Measurements from ENCODE around the gene BATF3.

BATF3 gene

DNA sequence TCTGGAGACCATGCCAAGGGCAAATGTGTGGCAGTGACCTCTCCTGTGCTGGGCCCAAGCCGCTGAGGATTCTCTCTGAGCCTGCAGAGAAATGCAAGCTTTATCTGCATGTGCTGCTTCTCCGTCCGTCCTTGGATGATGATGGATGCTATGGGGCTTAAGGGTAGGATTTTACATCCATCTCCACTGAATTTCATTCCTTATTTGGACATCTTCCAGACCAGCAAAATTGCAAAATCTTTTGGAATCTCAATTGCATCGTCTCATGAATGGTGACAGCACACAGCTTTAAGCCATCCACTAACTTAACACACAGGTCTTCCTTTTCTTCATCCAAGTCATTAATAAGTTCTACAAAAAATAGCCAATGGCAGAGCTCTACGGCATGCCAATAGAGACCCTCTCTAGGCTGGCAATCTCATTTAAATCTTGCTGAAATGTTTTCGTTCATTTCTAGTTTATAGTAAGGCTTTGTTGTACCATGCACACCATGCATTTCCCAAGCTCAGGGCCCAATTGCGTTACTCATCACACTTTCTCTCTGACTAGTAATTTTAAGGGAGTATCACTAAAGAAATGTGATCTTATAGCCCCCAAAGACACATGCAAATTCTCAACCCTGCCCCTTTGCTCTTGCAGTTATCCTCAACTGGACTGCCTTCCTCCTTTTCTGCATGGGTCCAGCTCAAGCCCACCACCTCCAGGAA, 11.1 kb downstream of the BATF3 start:
- Histone ChIP-seq H3K27me3 (ENCODE audit: control insufficient read depth, insufficient read depth, low read length) (peaks cover 4% of the 10 kb centered on the region), H3K36me3 (ENCODE audit: control insufficient read depth, insufficient read depth, low read length) (no peaks in the 10 kb centered on the region), H3K4me3 (ENCODE audit: low read length) (no peak overlapping the region), H3K9me3 (ENCODE audit: control insufficient read depth, low read length) (no peaks in the 10 kb centered on the region), H3K4me1 (ENCODE audit: control insufficient read depth, insufficient read depth, low read length) (no peaks in the 10 kb centered on the region), H3K9ac (ENCODE audit: low read length) (no peak overlapping the region)

DNA sequence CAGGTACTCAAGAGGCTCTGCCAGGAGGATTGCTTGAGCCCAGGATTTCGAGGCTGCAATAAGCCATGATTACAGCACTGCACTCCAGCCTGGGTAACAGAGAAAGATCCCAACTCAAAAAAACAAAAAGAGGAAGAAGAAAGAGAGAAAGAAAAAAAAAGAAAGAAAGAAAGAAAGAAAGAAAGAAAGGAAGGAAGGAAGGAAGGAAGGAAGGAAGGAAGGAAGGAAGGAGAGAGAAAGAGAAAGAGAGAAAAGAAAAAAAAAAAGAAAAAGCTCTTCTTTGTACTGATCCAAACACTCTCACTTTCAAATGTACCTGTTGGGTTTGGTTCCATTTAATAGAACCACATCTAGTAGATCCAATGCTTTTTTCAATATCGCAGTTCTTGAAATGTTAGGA, 11.8 kb downstream of the BATF3 start:
- H3K4me3 ChIP-seq (ENCODE audit: low read length): no peak overlapping the region

DNA sequence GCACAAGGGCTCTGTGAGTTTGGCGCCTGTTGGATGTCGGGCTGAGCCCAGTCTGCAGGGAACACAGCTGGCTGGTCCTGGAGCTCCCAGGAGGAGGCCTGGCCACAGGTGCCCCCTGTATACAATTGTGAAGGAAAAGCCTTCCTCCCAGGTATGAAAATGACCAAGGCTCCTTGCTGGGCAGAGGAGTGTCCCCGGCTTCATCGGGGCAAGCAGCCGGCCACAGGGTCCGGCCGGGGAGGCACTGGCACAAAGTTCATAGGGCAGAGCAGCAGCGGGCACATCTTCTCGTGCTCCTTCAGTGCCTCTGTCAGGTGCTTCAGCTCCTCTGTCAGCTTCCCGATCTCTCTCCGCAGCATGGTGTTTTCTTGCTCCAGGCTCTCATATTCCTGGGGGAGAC, 13.0 kb downstream of the BATF3 start:
- peaks cover 4% of the 10 kb centered on the region for H3K27me3 ChIP-seq (ENCODE audit: control insufficient read depth, insufficient read depth, low read length)
- no peaks in the 10 kb centered on the region for H3K36me3 ChIP-seq (ENCODE audit: control insufficient read depth, insufficient read depth, low read length)
- H3K4me1 ChIP-seq (ENCODE audit: control insufficient read depth, insufficient read depth, low read length): no peaks in the 10 kb centered on the region
- no peak overlapping the region for H3K9ac ChIP-seq (ENCODE audit: low read length)
- H3K4me3 ChIP-seq (ENCODE audit: low read length): no peak overlapping the region
- H3K9me3 ChIP-seq (ENCODE audit: control insufficient read depth, low read length): no peaks in the 10 kb centered on the region

More for the DNA sequence above, 11.8 kb downstream of the BATF3 start:
- Histone ChIP-seq H3K9me3 (ENCODE audit: control insufficient read depth, low read length) (no peaks in the 10 kb centered on the region), H3K27me3 (ENCODE audit: control insufficient read depth, insufficient read depth, low read length) (peaks cover 4% of the 10 kb centered on the region), H3K4me1 (ENCODE audit: control insufficient read depth, insufficient read depth, low read length) (no peaks in the 10 kb centered on the region), H3K9ac (ENCODE audit: low read length) (no peak overlapping the region), H3K36me3 (ENCODE audit: control insufficient read depth, insufficient read depth, low read length) (no peaks in the 10 kb centered on the region)

DNA sequence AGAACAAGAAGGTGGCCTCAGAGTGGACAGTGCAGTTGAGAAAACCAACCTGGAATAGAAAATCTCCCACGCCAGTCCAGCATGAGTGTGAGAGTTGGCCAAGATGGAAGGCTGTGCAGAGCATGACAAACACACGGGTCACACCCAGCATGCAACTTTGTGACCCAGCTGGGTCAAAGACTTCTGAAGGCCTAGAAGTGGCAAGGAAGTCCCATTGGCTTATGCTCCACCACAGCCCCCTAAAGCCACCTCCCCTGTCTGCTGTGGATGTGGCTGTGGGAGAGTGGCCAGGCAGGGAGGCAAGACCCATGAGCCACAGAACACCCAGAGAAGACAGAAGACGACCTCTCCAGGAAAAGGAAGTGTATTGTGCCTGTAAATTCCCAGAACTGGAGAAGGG, 13.6 kb downstream of the BATF3 start:
- peaks cover 4% of the 10 kb centered on the region for H3K27me3 ChIP-seq (ENCODE audit: control insufficient read depth, insufficient read depth, low read length)
- H3K9ac ChIP-seq (ENCODE audit: low read length): no peak overlapping the region
- no peaks in the 10 kb centered on the region for H3K9me3 ChIP-seq (ENCODE audit: control insufficient read depth, low read length)

DNA sequence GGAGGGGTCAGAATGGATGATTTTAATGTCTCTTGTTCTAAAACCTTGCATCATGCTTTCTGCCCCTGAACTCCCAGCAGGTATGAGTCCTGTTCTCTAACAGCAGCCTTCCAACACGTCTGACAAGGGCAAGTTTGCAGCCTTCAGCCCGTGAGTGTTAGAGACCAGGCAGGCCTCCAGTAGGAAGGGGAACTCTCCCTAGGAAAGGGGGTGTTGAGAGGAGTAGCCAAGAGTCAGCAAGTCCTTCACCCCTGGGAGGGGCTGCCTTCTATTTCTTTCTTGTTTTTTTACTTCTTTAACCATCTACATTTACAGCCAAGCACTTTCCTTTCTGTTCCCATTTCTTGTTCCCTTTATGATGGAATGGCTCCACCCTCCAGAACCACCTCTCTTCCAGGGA, 14.2 kb downstream of the BATF3 start:
- H3K4me1 ChIP-seq (ENCODE audit: control insufficient read depth, insufficient read depth, low read length): no peaks in the 10 kb centered on the region
- H3K4me3 ChIP-seq (ENCODE audit: low read length): no peak overlapping the region
- no peaks in the 10 kb centered on the region for H3K9me3 ChIP-seq (ENCODE audit: control insufficient read depth, low read length)
- peaks cover 4% of the 10 kb centered on the region for H3K27me3 ChIP-seq (ENCODE audit: control insufficient read depth, insufficient read depth, low read length)
- no peaks in the 10 kb centered on the region for H3K36me3 ChIP-seq (ENCODE audit: control insufficient read depth, insufficient read depth, low read length)
- H3K9ac ChIP-seq (ENCODE audit: low read length): no peak overlapping the region

More for the DNA sequence above, 13.6 kb downstream of the BATF3 start:
- Histone ChIP-seq H3K4me3 (ENCODE audit: low read length) (no peak overlapping the region), H3K4me1 (ENCODE audit: control insufficient read depth, insufficient read depth, low read length) (no peaks in the 10 kb centered on the region), H3K36me3 (ENCODE audit: control insufficient read depth, insufficient read depth, low read length) (no peaks in the 10 kb centered on the region)

DNA sequence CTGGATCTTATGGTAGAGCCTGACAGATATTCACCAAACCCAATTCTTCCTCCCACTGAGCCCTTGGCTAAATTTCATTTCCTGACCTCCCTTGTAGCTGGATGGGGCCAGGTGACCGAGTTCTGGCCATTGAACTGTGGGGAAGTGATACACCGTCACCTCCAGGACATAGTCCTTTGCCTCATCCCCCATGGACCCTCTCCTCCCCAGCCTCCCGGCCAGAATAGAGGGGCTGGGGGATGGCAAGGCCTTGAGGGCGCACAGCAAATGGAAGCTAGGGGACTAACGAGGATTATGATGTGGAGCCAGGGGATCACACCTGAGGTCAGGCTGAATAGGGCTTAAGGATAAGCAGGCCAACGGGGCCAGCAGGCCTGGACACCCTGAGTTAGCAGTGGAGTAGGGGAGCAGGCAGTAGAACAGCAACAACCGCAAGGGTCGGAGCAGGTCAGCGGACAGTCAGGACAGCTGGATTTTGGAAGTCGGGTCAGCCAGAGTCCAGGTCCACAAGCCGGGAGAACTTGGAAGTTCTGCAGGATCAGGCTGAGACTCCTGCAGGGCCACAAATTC, 15.0 kb downstream of the BATF3 start:
- Histone ChIP-seq H3K9me3 (ENCODE audit: control insufficient read depth, low read length) (no peaks in the 10 kb centered on the region), H3K4me1 (ENCODE audit: control insufficient read depth, insufficient read depth, low read length) (no peaks in the 10 kb centered on the region), H3K4me3 (ENCODE audit: low read length) (no peak overlapping the region), H3K27me3 (ENCODE audit: control insufficient read depth, insufficient read depth, low read length) (peaks cover 4% of the 10 kb centered on the region), H3K9ac (ENCODE audit: low read length) (no peak overlapping the region), H3K36me3 (ENCODE audit: control insufficient read depth, insufficient read depth, low read length) (no peaks in the 10 kb centered on the region)

DNA sequence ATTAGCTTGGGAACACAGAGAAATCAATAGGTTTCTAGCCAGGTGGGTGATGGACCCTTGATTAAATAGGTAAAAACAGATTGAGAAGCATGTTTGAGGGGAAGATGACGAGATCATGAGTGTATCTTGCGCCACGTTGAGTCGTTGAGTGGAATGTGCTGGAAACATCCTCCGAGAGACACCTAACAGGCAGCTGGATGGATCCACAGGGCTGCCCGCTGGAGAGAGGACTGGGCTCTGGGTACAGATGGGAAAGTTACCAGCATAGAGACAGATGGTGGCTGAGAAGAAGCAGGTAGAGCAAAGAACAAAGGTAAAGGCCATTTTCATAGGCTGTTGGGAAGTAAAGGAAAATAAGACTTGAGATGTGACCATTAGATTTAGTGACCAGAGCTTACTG, 15.6 kb downstream of the BATF3 start:
- Histone ChIP-seq H3K9me3 (ENCODE audit: control insufficient read depth, low read length) (no peaks in the 10 kb centered on the region), H3K36me3 (ENCODE audit: control insufficient read depth, insufficient read depth, low read length) (no peaks in the 10 kb centered on the region), H3K27me3 (ENCODE audit: control insufficient read depth, insufficient read depth, low read length) (no peaks in the 10 kb centered on the region), H3K9ac (ENCODE audit: low read length) (no peak overlapping the region), H3K4me1 (ENCODE audit: control insufficient read depth, insufficient read depth, low read length) (no peaks in the 10 kb centered on the region), H3K4me3 (ENCODE audit: low read length) (no peak overlapping the region)

DNA sequence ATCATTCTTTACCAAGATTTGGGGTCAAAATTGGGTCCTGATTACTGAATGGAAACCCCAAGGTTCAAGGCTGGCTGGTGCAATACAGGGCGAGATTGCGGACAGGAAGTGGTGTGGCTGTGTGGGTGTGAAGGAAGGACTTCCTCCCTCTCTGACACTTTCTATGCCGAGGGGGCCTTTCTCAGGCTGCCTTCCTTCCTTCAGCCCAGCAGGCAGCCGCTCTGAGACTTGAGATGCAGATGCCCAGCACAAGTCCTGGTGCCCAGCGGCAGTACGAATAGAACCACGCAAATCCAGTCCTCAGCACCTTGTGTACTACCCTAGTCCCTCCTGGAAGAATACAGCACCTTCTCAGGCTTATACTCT, 16.3 kb downstream of the BATF3 start:
- Histone ChIP-seq H3K4me3 (ENCODE audit: low read length) (no peak overlapping the region), H3K4me1 (ENCODE audit: control insufficient read depth, insufficient read depth, low read length) (no peaks in the 10 kb centered on the region), H3K27me3 (ENCODE audit: control insufficient read depth, insufficient read depth, low read length) (no peaks in the 10 kb centered on the region), H3K9me3 (ENCODE audit: control insufficient read depth, low read length) (no peaks in the 10 kb centered on the region), H3K36me3 (ENCODE audit: control insufficient read depth, insufficient read depth, low read length) (no peaks in the 10 kb centered on the region), H3K9ac (ENCODE audit: low read length) (no peak overlapping the region)

DNA sequence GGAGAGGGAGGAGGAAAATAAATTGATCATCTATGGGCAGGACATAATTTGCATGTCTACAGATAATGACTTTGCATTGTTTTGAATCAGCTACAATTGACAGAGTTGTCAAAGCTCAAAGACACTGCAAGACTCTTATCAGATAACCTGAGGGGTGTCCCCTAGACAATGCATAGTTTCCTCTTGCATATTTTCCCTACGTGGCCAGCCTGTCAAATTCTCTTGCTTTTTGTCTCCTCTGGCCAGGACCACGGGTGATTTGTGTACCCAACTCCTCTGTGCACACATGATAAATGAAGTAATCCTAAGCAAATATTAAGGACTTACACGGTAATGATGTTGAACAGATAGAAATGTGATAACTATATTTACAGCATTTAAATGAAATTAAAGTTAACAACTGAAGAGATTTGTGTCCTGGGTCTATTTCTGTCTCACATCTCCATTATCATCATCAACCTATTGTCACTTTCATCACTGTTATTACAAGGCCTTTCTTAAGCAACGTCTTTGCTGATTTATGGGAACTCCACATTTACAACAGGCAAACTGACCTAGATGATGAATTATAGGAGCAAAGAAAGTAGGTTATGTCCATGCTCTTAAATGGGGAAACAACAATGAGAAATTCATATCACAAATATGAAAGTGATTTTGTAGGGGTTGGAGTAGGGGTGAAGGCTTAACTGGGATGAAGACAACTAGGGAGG, 18.8 kb downstream of the BATF3 start:
- Histone ChIP-seq H3K27me3 (ENCODE audit: control insufficient read depth, insufficient read depth, low read length) (no peaks in the 10 kb centered on the region), H3K4me1 (ENCODE audit: control insufficient read depth, insufficient read depth, low read length) (no peaks in the 10 kb centered on the region), H3K36me3 (ENCODE audit: control insufficient read depth, insufficient read depth, low read length) (no peaks in the 10 kb centered on the region), H3K9me3 (ENCODE audit: control insufficient read depth, low read length) (no peaks in the 10 kb centered on the region), H3K4me3 (ENCODE audit: low read length) (no peak overlapping the region), H3K9ac (ENCODE audit: low read length) (no peak overlapping the region)

DNA sequence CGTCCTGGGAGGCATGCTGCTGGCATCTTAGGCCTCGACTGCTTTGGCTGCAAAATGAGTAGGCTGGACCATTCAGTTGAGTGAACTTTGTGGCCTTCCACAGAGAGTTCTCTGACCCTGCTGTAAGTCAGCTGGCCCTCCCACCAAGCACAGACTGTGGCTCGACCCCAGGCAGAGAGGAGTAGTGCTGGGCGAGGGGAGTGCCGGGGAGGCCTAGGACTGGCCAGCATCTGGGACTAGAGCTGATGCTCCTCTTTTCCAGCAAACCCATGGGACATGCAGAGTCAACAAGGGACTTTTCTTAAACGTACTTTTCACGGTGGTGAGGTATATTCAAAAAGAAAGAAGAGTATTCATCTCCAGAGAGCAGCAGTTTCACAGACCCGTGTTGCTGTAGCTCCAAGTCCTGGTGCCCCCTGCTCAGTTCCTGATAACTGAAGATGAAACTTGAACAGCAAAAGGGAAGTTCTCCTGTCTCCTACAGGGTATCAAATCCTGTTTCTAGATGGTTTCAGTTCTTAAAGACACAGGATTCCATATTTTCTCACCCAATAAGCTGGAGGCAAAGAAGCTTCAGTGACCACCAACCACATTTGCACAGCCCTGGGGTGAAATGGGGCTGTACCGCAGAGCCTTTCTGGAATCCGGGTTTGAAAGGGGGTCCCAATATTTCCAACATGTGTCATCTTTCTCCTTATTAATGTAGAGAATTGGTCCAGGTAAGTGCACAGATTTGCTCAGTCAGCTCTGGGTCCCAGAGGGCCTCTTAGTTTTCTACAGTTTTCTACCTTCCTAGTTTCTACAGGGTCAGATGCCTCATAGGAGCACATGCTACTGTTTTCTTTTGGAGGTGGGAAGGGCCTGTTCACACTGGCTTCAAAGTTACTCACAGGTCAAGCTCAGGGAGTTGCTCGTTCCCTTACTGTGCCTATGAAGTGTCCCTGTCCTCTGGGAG, 20.9 kb downstream of the BATF3 start:
- no peak overlapping the region for H3K4me3 ChIP-seq (ENCODE audit: low read length)
- H3K27me3 ChIP-seq (ENCODE audit: control insufficient read depth, insufficient read depth, low read length): no peaks in the 10 kb centered on the region
- H3K4me1 ChIP-seq (ENCODE audit: control insufficient read depth, insufficient read depth, low read length): no peaks in the 10 kb centered on the region
- no peaks in the 10 kb centered on the region for H3K36me3 ChIP-seq (ENCODE audit: control insufficient read depth, insufficient read depth, low read length)
- no peaks in the 10 kb centered on the region for H3K9me3 ChIP-seq (ENCODE audit: control insufficient read depth, low read length)
- no peak overlapping the region for H3K9ac ChIP-seq (ENCODE audit: low read length)

DNA sequence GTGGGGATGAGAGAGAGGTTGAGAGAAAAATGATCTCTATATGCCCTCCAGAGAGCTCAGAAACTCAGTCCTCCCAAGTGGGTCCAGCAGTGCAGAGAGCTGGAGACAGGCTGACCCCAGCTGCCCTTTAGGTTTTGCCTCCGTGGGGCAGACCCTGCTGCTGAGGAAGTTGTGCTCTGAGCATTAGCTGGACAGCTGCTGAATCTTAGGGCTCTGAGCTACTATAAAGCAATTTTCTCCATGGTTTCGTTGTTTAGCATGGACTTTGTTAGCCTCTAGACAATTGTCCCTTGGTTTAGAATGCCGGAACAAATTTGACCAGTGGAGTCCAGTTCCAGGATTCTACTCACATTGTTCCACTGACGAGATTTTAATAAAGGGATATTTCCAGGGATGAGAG, 22.1 kb downstream of the BATF3 start:
- no peaks in the 10 kb centered on the region for H3K36me3 ChIP-seq (ENCODE audit: control insufficient read depth, insufficient read depth, low read length)
- no peak overlapping the region for H3K4me3 ChIP-seq (ENCODE audit: low read length)
- H3K9me3 ChIP-seq (ENCODE audit: control insufficient read depth, low read length): no peaks in the 10 kb centered on the region
- no peaks in the 10 kb centered on the region for H3K27me3 ChIP-seq (ENCODE audit: control insufficient read depth, insufficient read depth, low read length)
- H3K4me1 ChIP-seq (ENCODE audit: control insufficient read depth, insufficient read depth, low read length): no peaks in the 10 kb centered on the region
- H3K9ac ChIP-seq (ENCODE audit: low read length): no peak overlapping the region

DNA sequence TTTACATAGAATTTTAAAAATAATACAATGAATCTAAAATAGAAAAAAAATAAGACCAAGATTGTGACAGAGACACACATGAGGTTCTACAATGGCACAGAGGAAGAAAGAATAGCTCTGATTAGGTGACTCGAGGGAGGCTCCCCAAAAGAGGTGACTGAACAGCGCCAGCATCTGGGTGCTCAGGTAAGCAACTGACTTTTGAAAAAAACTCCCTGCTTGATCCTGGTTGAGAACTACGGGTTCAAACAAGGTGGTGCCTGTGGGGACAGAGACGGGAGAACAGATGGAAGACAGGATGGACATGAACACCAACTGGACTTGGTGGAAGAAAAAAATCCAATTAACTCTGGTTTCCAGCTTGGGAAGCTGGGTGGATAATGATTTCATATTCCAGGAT, 22.5 kb downstream of the BATF3 start:
- H3K36me3 ChIP-seq (ENCODE audit: control insufficient read depth, insufficient read depth, low read length): no peaks in the 10 kb centered on the region
- no peaks in the 10 kb centered on the region for H3K27me3 ChIP-seq (ENCODE audit: control insufficient read depth, insufficient read depth, low read length)
- H3K9ac ChIP-seq (ENCODE audit: low read length): no peak overlapping the region
- no peaks in the 10 kb centered on the region for H3K4me1 ChIP-seq (ENCODE audit: control insufficient read depth, insufficient read depth, low read length)
- H3K9me3 ChIP-seq (ENCODE audit: control insufficient read depth, low read length): no peaks in the 10 kb centered on the region
- H3K4me3 ChIP-seq (ENCODE audit: low read length): no peak overlapping the region
